K562 (cell line): ENCODE results near the gene WDR46. TPM values are rescaled to one million over a fixed set of nuclear protein-coding genes. Genes with fewer than 3 reads are reported as not detected.

Experiments used
- CBX3 ChIP-seq, 2 experiments: IDR thresholded peaks; 1 replicate in 1 of 2; 2 replicates in 1 of 2; pipeline ENCODE4 v1.6.1; 2012; ENCODE audit warnings: inconsistent platforms in 2 of 2, low read length in 2 of 2, borderline replicate concordance in 1 of 2, control low read depth in 1 of 2
- FOSL1 ChIP-seq: fragments of 200-800 bp; sonication (Bioruptor generic); conservative IDR thresholded peaks from 2 replicates; pipeline ENCODE4 v1.6.1; 2016; ENCODE audit warnings: missing genetic modification characterization, missing compliant biosample characterization
- HDAC8 ChIP-seq: fragments of 450-650 bp; IDR thresholded peaks from 2 replicates; pipeline ENCODE4 v1.6.1; 2016; ENCODE audit warnings: mild to moderate bottlenecking, missing genetic modification characterization, moderate library complexity, missing compliant biosample characterization
- HIVEP1 ChIP-seq: fragments of 250-450 bp; sonication (Bioruptor Pico); IDR thresholded peaks from 2 replicates; pipeline ENCODE4 v1.4.0; 2020; ENCODE audit warnings: mild to moderate bottlenecking
- HMG20A ChIP-seq: fragments of 450-650 bp; formaldehyde crosslinking; conservative IDR thresholded peaks from 2 replicates; pipeline ENCODE4 v1.4.0; 2020; ENCODE audit warnings: mild to moderate bottlenecking, mixed read lengths
- HMG20B ChIP-seq: fragments of 250-450 bp; sonication (Bioruptor Pico); IDR thresholded peaks from 2 replicates; pipeline ENCODE4 v1.5.0; 2021; ENCODE audit warnings: mild to moderate bottlenecking
- NFATC3 ChIP-seq: fragments of 450-650 bp; IDR thresholded peaks from 2 replicates; pipeline ENCODE4 v1.6.1; 2017; ENCODE audit warnings: mild to moderate bottlenecking
- PATZ1 ChIP-seq: fragments of 250-450 bp; sonication (Bioruptor Pico); IDR thresholded peaks from 2 replicates; pipeline ENCODE4 v1.5.0; 2020; ENCODE audit warnings: mild to moderate bottlenecking, borderline replicate concordance
- SMC3 ChIP-seq: conservative IDR thresholded peaks from 2 replicates; pipeline ENCODE4 v1.6.1; 2011; ENCODE audit warnings: low read depth, low read length, improper control_type of control experiment; ENCODE audit not compliant: insufficient read depth
- SP1 ChIP-seq: sonication (generic); formaldehyde crosslinking; IDR thresholded peaks from 2 replicates; pipeline ENCODE4 v1.8.1; 2022; ENCODE audit warnings: mild to moderate bottlenecking, missing genetic modification reagents
- STAT5B ChIP-seq: fragments of 250-450 bp; sonication (Bioruptor Pico); IDR thresholded peaks from 2 replicates; pipeline ENCODE4 v1.8.0; 2021; ENCODE audit warnings: mild to moderate bottlenecking, inconsistent platforms
- TARDBP ChIP-seq: fragments of 450-650 bp; IDR thresholded peaks from 2 replicates; pipeline ENCODE4 v1.6.1; 2016
- USF1 ChIP-seq: sonication (generic); formaldehyde crosslinking; IDR thresholded peaks from 2 replicates; pipeline ENCODE4 v1.9.0; 2022; ENCODE audit warnings: mild to moderate bottlenecking, missing genetic modification reagents
- ZKSCAN1 ChIP-seq: fragments of 150-350 bp; IDR thresholded peaks from 2 replicates; pipeline ENCODE4 v1.6.1; 2016; ENCODE audit warnings: low read depth, low read length
- ZNF23 ChIP-seq: fragments of 250-450 bp; sonication (Bioruptor Pico); IDR thresholded peaks from 2 replicates; pipeline ENCODE4 v1.4.0; 2020; ENCODE audit warnings: mild to moderate bottlenecking
- ZNF24 ChIP-seq: fragments of 450-650 bp; IDR thresholded peaks from 2 replicates; pipeline ENCODE4 v1.6.1; 2016
- ZNF316 ChIP-seq: fragments of 450-650 bp; IDR thresholded peaks from 2 replicates; pipeline ENCODE4 v1.6.1; 2016
- ZNF449 ChIP-seq: fragments of 250-450 bp; sonication (Bioruptor Pico); IDR thresholded peaks from 2 replicates; pipeline ENCODE4 v1.8.0; 2022; ENCODE audit warnings: moderate library complexity, mild to moderate bottlenecking, inconsistent platforms
- ZNF780A ChIP-seq: fragments of 250-450 bp; sonication (Bioruptor Pico); IDR thresholded peaks from 2 replicates; pipeline ENCODE4 v1.5.0; 2021; ENCODE audit warnings: mild to moderate bottlenecking
- polyA plus RNA-seq, 8 experiments: library from polyadenylated mRNA; depleted of rRNA in 4 of 8; stranded (reverse) in 5 of 8; unstranded in 3 of 8; fragments of >200 nt; fragmentation: Nextera tagmentation in 2 of 8; fragmentation: Illumina TruSeq in 1 of 8; extraction: Ambion mirVana in 2 of 8; extraction: Trizol in 1 of 8; gene quantifications; 2 replicates each; pipeline versions ENCODE4 v1.2.1 to v1.2.3, GENCODE V29; 2011 to 2014; ENCODE audit warnings: inconsistent platforms in 1 of 8, missing spikeins in 1 of 8
- total RNA-seq, 7 experiments: library from RNA; depleted of rRNA in 6 of 7; stranded (reverse); fragments of >200 nt in 6 of 7; fragmentation: Illumina TruSeq in 2 of 7; extraction: Trizol in 2 of 7; gene quantifications; 2 replicates each; pipeline versions ENCODE4 v1.2.1 to v1.2.3, GENCODE V29; 2011 to 2021; ENCODE audit warnings: low replicate concordance in 1 of 7
- TF ChIP-seq, protein P1 (sequence below), 3 experiments: fragments of 200-800 bp in 1 of 3; sonication (Bioruptor generic) in 1 of 3; sonication (generic) in 1 of 3; formaldehyde crosslinking in 1 of 3; IDR thresholded peaks; 2 replicates each; pipeline versions ENCODE4 v1.6.1 to v1.8.0; 2016 to 2022; ENCODE audit warnings: mild to moderate bottlenecking in 2 of 3, missing compliant biosample characterization in 2 of 3, missing genetic modification characterization in 2 of 3, missing genetic modification reagents in 1 of 3
- TF ChIP-seq, protein P2 (sequence below): fragments of 450-650 bp; formaldehyde crosslinking; IDR thresholded peaks from 2 replicates; pipeline ENCODE4 v1.4.0; 2022; ENCODE audit warnings: missing genetic modification characterization
- TF ChIP-seq, protein P3 (sequence below), 2 experiments: fragments of 450-650 bp in 1 of 2; sonication (generic) in 1 of 2; formaldehyde crosslinking; conservative IDR thresholded peaks; 2 replicates each; pipeline versions ENCODE4 v1.4.0 to v1.8.1; 2020 to 2022; ENCODE audit warnings: mild to moderate bottlenecking in 1 of 2, missing genetic modification reagents in 1 of 2

Gene WDR46
- total and polyA plus RNA-seq, 9 of the 15 experiments (the other 6 are each of a cell fraction or from before 2014, with no cell fraction given) = 8.9 to 146 (median 93.1) TPM

DNA sequence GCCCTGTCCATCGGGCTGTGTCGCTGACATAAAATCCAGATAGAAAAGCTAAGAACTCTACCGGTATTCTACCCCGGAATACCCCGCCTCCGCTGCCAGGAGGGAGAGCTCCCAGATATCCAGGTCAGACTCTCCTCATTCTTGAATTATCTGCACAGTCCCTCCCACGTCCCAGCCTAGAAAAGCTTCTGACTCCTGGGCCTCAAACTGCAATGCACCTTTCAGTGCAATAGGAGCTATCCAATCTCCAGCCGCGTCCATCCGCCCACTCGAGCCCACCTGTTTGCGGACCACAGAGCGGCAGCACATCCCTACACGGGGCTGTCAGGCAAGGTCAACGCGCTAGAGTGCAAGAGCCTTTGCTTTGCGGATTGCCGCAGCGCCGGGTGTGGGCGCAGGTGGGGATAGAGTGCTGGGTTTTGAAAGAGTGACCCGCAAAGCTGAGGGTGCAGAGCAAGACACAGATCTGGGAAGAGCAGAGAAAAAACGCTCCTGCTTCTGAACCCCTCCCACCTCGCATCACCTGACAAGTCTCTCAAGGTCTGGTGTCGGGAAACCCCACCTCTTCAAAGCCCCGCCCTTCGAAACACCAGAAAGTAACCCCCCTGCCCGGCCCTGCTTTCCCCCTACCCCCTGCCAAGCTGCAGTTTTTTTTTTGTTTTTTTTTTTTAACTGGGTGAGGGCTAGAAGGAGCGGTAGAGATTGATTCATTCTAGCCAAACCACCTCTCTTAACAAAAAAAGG is 23.5 kb upstream of the WDR46 start (continued):
- TF ChIP-seq HMG20A (CRISPR knock-in tag) (no peak), ZNF316 (no peak), ZNF23 (CRISPR knock-in tag) (no peak), TARDBP (no peak), USF1 (CRISPR knock-in tag) (peak; percentile 72), CBX3 (IDR thresholded peaks at IDR 0.05; ENCODE audit: borderline replicate concordance in 1 of 2, low read length in 2 of 2) (0 out of 3 replicates have a peak, but pooled peaks of 1 of the 2 experiments have one; percentile 19), PATZ1 (no peak), STAT5B (CRISPR knock-in tag) (no peak), SP1 (peak; percentile 53; the same call in 1 of the 2 replicates), NFATC3 (no peak), ZNF24 (no peak), ZKSCAN1 (no peak), SMC3 (no peak), ZNF449 (CRISPR knock-in tag) (no peak), ZNF780A (CRISPR knock-in tag) (no peak), FOSL1 (tag) (no peak), HDAC8 (tag) (no peak), HMG20B (no peak), HIVEP1 (CRISPR knock-in tag) (no peak)
- TF ChIP-seq, protein P1, sequence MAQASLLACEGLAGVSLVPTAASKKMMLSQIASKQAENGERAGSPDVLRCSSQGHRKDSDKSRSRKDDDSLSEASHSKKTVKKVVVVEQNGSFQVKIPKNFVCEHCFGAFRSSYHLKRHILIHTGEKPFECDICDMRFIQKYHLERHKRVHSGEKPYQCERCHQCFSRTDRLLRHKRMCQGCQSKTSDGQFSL (CRISPR knock-in tag; IDR thresholded peaks at IDR 0.05) = no peak
- TF ChIP-seq, protein P1 (tag; IDR thresholded peaks at IDR 0.05) = no peak
- TF ChIP-seq, protein P2, sequence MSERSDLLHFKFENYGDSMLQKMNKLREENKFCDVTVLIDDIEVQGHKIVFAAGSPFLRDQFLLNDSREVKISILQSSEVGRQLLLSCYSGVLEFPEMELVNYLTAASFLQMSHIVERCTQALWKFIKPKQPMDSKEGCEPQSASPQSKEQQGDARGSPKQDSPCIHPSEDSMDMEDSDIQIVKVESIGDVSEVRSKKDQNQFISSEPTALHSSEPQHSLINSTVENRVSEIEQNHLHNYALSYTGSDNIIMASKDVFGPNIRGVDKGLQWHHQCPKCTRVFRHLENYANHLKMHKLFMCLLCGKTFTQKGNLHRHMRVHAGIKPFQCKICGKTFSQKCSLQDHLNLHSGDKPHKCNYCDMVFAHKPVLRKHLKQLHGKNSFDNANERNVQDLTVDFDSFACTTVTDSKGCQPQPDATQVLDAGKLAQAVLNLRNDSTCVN (CRISPR knock-in tag) = no peak
- TF ChIP-seq, protein P3, sequence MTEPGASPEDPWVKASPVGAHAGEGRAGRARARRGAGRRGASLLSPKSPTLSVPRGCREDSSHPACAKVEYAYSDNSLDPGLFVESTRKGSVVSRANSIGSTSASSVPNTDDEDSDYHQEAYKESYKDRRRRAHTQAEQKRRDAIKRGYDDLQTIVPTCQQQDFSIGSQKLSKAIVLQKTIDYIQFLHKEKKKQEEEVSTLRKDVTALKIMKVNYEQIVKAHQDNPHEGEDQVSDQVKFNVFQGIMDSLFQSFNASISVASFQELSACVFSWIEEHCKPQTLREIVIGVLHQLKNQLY (CRISPR knock-in tag; conservative IDR thresholded peaks at IDR 0.05) = no peak
